HepG2 (cell line): ENCODE data around the gene CCDC180. TPM values are rescaled to one million over a fixed set of nuclear protein-coding genes. Genes with fewer than 3 reads are reported as not detected.

Experiments
- ATAC-seq: fragments of 200-7000 bp; cut with Tn5 transposase; 3 replicates; pipeline ENCODE4 v1.9.1; 2020; ENCODE audit warnings: mild to moderate bottlenecking, moderate library complexity
- BruUV-seq: library from RNA; stranded (reverse); fragments of 400-500 nt; replicated peaks from 2 replicates; lab custom pipeline; 2021; lab: Mats Ljungman, UMichigan
- CTCF ChIA-PET: fragments of 300-600 bp; formaldehyde crosslinking; extraction: SDS; loops from one replicate; lab custom pipeline; 2021; ENCODE audit warnings: low total read pairs, inconsistent platforms, low intra/inter-chr PET ratio; lab: Yijun Ruan, JAX
- POLR2A ChIA-PET: fragments of 350-600 bp; sonication (Branson Sonifier 250); formaldehyde crosslinking; loops from one replicate; lab custom pipeline; 2020; ENCODE audit warnings: antibody characterized with exemption, inconsistent platforms; lab: Yijun Ruan, JAX
- DNase-seq: peaks from one replicate; pipeline ENCODE4 v3.0.0-alpha.2; 2015; ENCODE audit warnings: low spot score
- FAIRE-seq: peaks from 3 replicates; lab custom pipeline; 2011; peaks lifted over from hg19 to GRCh38; lab: Jason Lieb, UNC
- H2AFZ ChIP-seq: one replicate; pipeline ENCODE4 v1.6.1; 2011; ENCODE audit warnings: low read length, inconsistent platforms
- H3K27ac ChIP-seq: fragments of 300-600 bp; 3 replicates; pipeline ENCODE4 v1.8.0; 2011; ENCODE audit warnings: mixed run types, mild to moderate bottlenecking, mixed read lengths, low read length, inconsistent platforms; ENCODE audit not compliant: insufficient read depth; ENCODE audit errors: extremely low read length
- H3K27me3 ChIP-seq, 2 experiments: fragments of 200-600 bp in 1 of 2; 2 replicates in 1 of 2; 3 replicates in 1 of 2; pipeline versions ENCODE4 v1.6.0 to v1.8.0; 2011; ENCODE audit warnings: low read length in 2 of 2, mild to moderate bottlenecking in 2 of 2, moderate library complexity in 2 of 2, inconsistent platforms in 1 of 2; ENCODE audit not compliant: insufficient read depth in 2 of 2, control insufficient read depth in 1 of 2
- H3K36me3 ChIP-seq, 2 experiments: fragments of 200-600 bp in 1 of 2; replicated peaks in 1 of 2; 2 replicates in 1 of 2; 3 replicates in 1 of 2; pipeline versions ENCODE4 v1.5.1 to v1.8.0; 2011; ENCODE audit warnings: low read length in 2 of 2, inconsistent platforms in 1 of 2; ENCODE audit not compliant: insufficient read depth in 2 of 2, control insufficient read depth in 1 of 2
- H3K4me1 ChIP-seq: 2 replicates; pipeline ENCODE4 v1.5.1; 2012; ENCODE audit warnings: low read length, inconsistent platforms; ENCODE audit not compliant: insufficient read depth
- H3K4me2 ChIP-seq: 2 replicates; pipeline ENCODE4 v1.6.0; 2011; ENCODE audit warnings: low read depth, low read length, inconsistent platforms
- H3K4me3 ChIP-seq, 3 experiments: fragments of 200-600 bp in 1 of 3; sonication (generic), shearing (Covaris generic) in 1 of 3; replicated peaks in 1 of 3; 2 replicates each; pipeline ENCODE4 v1.5.1; 2011 to 2016; ENCODE audit warnings: low read length in 3 of 3, inconsistent platforms in 2 of 3, low read depth in 2 of 3, mild to moderate bottlenecking in 2 of 3, control low read depth in 1 of 3, mixed read lengths in 1 of 3; ENCODE audit not compliant: insufficient read depth in 1 of 3
- H3K79me2 ChIP-seq: one replicate; pipeline ENCODE4 v1.6.1; 2011; ENCODE audit warnings: low read length, inconsistent platforms; ENCODE audit not compliant: insufficient read depth
- H3K9ac ChIP-seq: 2 replicates; pipeline ENCODE4 v1.6.0; 2011; ENCODE audit warnings: mild to moderate bottlenecking, low read depth, low read length, inconsistent platforms; ENCODE audit not compliant: insufficient read depth
- H3K9me3 ChIP-seq: 2 replicates; pipeline ENCODE4 v1.5.1; 2012; ENCODE audit warnings: mild to moderate bottlenecking, low read length
- H4K20me1 ChIP-seq: 2 replicates; pipeline ENCODE4 v1.6.0; 2011; ENCODE audit warnings: inconsistent platforms, mild to moderate bottlenecking, low read length, moderate library complexity; ENCODE audit not compliant: insufficient read depth
- ATF1 ChIP-seq: IDR thresholded peaks from 2 replicates; pipeline ENCODE4 v1.6.1; 2016; ENCODE audit warnings: mild to moderate bottlenecking, control low read depth
- MNT ChIP-seq: fragments of 450-650 bp; IDR thresholded peaks from 2 replicates; pipeline ENCODE4 v1.6.1; 2016
- MYC ChIP-seq: sonication (generic); formaldehyde crosslinking; IDR thresholded peaks from 2 replicates; pipeline ENCODE4 v1.9.0; 2021; ENCODE audit warnings: missing genetic modification reagents, borderline replicate concordance
- ZNF768 ChIP-seq: sonication (generic); formaldehyde crosslinking; IDR thresholded peaks from 2 replicates; pipeline ENCODE4 v1.4.0; 2020; ENCODE audit warnings: missing genetic modification reagents
- WGBS: methylation state at CpG from one replicate; pipeline ENCODE4 v1.1.6; 2017; ENCODE audit warnings: low lambda C conversion rate; 5-methylcytosine and 5-hydroxymethylcytosine counted together
- in situ Hi-C: cut with HindIII; loops from 2 replicates; pipeline ENCODE4 v1.10.0; 2017; ENCODE audit warnings: low pct_unique_long_range_greater_than_20kb; ENCODE audit not compliant: extremely low pct_ligation_motif_present
- intact Hi-C: fragments of 100-400 bp; cut with micrococcal nuclease; formaldehyde crosslinking; loops from one replicate; pipeline ENCODE4 v1.10.0; 2022; ENCODE audit not compliant: unreplicated experiment
- polyA plus RNA-seq, 8 experiments: library from polyadenylated mRNA; depleted of rRNA in 3 of 8; stranded (reverse) in 7 of 8; unstranded in 1 of 8; fragments of >200 nt; fragmentation: Illumina TruSeq in 4 of 8; extraction: Trizol in 4 of 8; gene quantifications; 2 replicates each; pipeline versions ENCODE4 v1.2.1 to v1.2.3, GENCODE V29; 2011 to 2016; ENCODE audit warnings: low read depth in 4 of 8, missing spikeins in 1 of 8, mixed read lengths in 1 of 8; ENCODE audit not compliant: insufficient read depth in 1 of 8
- total RNA-seq, 5 experiments: library from RNA; depleted of rRNA; stranded (reverse); fragments of >200 nt; fragmentation: Illumina TruSeq; extraction: Trizol; gene quantifications; 2 replicates each; pipeline ENCODE4 v1.2.3, GENCODE V29; 2016; ENCODE audit warnings: low read depth in 1 of 5

The CCDC180 gene
- total and polyA plus RNA-seq, 2 of the 13 experiments (the other 11 are each of a cell fraction or from before 2014, with no cell fraction given), result 2.2 to 2.5 TPM

- Histone ChIP-seq H3K27ac (no peak overlapping the region), H3K27me3 (no peaks in the 10 kb centered on the region; a peak in 1 of 5 replicates), H3K4me3 (no peak overlapping the region), H3K79me2 (no peaks in the 10 kb centered on the region), H2AFZ (no peak overlapping the region), H4K20me1 (no peaks in the 10 kb centered on the region), H3K36me3 (no peaks in the 10 kb centered on the region; a peak in 1 of 5 replicates), H3K9ac (no peak overlapping the region), H3K4me2 (no peak overlapping the region), H3K9me3 (no peaks in the 10 kb centered on the region), H3K4me1 (no peaks in the 10 kb centered on the region)
- in situ Hi-C loops, result no loop called here
- CTCF ChIA-PET, result no interaction called here
- no TSS peak for BruUV-seq
- no peak for ATAC-seq
- 22% methylated on average over 1 of the region's 1 CpG for WGBS
- intact Hi-C loops, result no loop called here
- no peak for FAIRE-seq
- POLR2A ChIA-PET, result no interaction called here
- TF ChIP-seq ATF1 (no peak), ZNF768 (CRISPR knock-in tag) (peak; percentile 27; the same call in 1 of the 2 replicates)
- no peak for DNase-seq
Observed at GRCh38 chr9:97321251-97321650, 13.8 kb downstream of the CCDC180 start.

- WGBS, result 35% methylated on average over 4 of the region's 4 CpGs
- no peaks in the 10 kb centered on the region; a peak in 1 of 5 replicates for H3K36me3 ChIP-seq
- intact Hi-C loops (no loop called here), in situ Hi-C loops (no loop called here)
- no peak overlapping the region for H3K4me2 ChIP-seq
- no peaks in the 10 kb centered on the region; a peak in 1 of 5 replicates for H3K27me3 ChIP-seq
- CTCF ChIA-PET, result no interaction called here
- no peak overlapping the region for H3K27ac ChIP-seq
- H3K9me3 ChIP-seq, result no peaks in the 10 kb centered on the region
- peak; percentile 31; the same call in 1 of the 2 replicates for TF ChIP-seq MNT
- TF ChIP-seq MYC (CRISPR knock-in tag), result no peak
- BruUV-seq, result no TSS peak
- no peak for DNase-seq
- no peak overlapping the region for H2AFZ ChIP-seq
- no peak for FAIRE-seq
- no peaks in the 10 kb centered on the region for H4K20me1 ChIP-seq
- no peak overlapping the region for H3K4me3 ChIP-seq
- POLR2A ChIA-PET, result no interaction called here
- no peak for ATAC-seq
- H3K9ac ChIP-seq, result no peak overlapping the region
- H3K4me1 ChIP-seq, result no peaks in the 10 kb centered on the region
- no peaks in the 10 kb centered on the region for H3K79me2 ChIP-seq
Observed at GRCh38 chr9:97321691-97322090, 14.2 kb downstream of the CCDC180 start.
